ENCODE data around the gene ACTR8. TPM values are rescaled to one million over a fixed set of nuclear protein-coding genes. Genes with fewer than 3 reads are reported as not detected.

The ACTR8 gene
- total RNA-seq, 1 donor: 38.0 TPM

DNA sequence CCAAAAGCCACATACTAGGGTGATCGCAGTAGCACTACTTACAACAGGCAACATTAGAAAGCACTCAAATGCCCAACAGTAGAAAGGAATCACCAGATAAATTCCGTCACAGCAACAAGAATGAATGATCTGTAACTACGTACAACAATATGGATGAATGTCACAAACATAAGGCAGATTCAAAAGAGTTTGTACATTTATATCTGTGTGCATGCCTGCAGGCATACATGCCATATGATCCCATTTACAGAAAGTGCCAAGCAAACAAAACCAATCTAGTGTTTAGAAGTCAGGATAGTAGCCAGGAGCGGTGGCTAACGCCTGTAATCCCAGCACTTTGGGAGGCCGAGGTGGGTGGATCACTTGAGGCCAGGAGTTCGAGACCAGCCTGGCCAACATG, 32.0 kb downstream of the ACTR8 start:
- H3K4me3 ChIP-seq (ENCODE audit: low read depth, low read length): no peak overlapping the region
- TF ChIP-seq, protein P1, sequence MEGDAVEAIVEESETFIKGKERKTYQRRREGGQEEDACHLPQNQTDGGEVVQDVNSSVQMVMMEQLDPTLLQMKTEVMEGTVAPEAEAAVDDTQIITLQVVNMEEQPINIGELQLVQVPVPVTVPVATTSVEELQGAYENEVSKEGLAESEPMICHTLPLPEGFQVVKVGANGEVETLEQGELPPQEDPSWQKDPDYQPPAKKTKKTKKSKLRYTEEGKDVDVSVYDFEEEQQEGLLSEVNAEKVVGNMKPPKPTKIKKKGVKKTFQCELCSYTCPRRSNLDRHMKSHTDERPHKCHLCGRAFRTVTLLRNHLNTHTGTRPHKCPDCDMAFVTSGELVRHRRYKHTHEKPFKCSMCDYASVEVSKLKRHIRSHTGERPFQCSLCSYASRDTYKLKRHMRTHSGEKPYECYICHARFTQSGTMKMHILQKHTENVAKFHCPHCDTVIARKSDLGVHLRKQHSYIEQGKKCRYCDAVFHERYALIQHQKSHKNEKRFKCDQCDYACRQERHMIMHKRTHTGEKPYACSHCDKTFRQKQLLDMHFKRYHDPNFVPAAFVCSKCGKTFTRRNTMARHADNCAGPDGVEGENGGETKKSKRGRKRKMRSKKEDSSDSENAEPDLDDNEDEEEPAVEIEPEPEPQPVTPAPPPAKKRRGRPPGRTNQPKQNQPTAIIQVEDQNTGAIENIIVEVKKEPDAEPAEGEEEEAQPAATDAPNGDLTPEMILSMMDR (IDR thresholded peaks at IDR 0.05; ENCODE audit: insufficient read depth, low read depth, low read length): no peak
- DNase-seq (ENCODE audit: low read depth): no peak

DNA sequence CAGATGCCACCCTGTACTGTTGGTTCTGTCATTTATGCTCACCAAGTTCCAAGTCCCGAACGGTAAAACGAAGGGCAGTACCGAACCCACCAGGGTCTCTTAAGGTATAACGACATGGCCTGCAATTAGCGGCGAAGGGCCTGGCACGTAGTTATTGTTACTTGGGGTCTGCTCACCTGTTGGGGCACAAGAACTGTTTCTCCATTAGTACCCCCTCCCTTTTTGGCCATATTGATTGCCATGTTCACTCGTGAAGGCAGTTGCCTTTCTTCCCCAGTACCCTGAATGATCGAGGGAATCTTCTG, 35.1 kb downstream of the ACTR8 start:
- no peak overlapping the region for H3K4me3 ChIP-seq (ENCODE audit: low read depth, low read length)
- TF ChIP-seq, protein P1 (IDR thresholded peaks at IDR 0.05; ENCODE audit: insufficient read depth, low read depth, low read length): no peak
- DNase-seq (ENCODE audit: low read depth): no peak

DNA sequence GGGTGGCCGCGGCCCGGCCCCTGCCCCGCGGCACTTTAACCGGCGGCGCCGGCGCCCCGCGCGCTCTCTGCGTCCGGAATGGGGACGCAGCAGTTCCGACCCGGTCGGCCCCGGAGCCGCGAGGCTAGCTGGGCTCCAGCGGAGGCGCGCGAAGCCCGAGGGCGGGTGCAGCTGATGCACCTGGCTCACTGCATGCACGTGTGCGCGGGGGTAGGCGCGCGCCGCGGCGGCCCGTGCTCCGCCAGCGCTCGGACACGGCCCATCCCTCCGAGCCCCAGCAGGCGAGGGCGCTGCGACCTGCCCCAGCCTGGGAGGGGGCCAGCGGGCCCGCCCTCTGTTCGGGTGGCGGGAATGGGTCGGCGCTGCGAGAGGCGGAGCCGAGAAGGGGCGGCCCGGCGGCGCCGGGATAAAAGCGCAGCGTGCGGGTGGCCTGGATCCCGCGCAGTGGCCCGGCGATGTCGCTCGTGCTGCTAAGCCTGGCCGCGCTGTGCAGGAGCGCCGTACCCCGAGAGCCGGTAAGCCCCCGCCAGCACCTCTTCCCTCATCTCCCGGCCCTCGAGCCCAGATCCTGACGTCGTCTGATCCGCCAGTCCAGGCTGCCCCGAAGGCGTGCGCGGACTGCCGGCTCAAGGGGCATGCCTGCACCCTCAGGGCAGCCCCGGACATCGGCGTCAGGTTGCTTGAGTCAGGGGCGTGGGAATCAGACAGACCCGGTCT, 35.7 kb downstream of the ACTR8 start, which contains the start of the genes CHDH and IL17RB:
Gene CHDH, minus strand, starts transcription at position 286 of the 717 bp plus-strand sequence. CDS start 22,411 bp downstream, outside the sequence.
Gene IL17RB, plus strand, starts transcription at position 435 of the 717 bp plus-strand sequence. Its CDS starts 21 bp downstream, at position 456.
- peak within 1 kb of the TSS; percentile 56 for H3K4me3 ChIP-seq (ENCODE audit: low read depth, low read length)
- TF ChIP-seq, protein P1 (IDR thresholded peaks at IDR 0.05; ENCODE audit: insufficient read depth, low read depth, low read length): no peak
- DNase-seq (ENCODE audit: low read depth): no peak

DNA sequence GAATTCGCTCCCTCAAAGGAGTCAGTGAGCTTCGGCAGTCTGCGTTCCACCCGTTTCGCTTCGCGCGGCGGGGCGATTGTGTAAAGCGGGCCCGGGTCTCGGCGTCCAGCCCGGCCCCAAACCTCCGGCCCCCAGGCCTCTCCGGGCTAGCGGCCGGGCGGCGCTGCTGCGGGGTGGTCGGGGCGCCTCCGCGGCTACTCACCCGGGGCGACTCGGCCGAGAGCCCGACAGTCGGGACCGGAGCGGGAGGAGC, 36.1 kb downstream of the ACTR8 start:
- no peak for DNase-seq (ENCODE audit: low read depth)

DNA sequence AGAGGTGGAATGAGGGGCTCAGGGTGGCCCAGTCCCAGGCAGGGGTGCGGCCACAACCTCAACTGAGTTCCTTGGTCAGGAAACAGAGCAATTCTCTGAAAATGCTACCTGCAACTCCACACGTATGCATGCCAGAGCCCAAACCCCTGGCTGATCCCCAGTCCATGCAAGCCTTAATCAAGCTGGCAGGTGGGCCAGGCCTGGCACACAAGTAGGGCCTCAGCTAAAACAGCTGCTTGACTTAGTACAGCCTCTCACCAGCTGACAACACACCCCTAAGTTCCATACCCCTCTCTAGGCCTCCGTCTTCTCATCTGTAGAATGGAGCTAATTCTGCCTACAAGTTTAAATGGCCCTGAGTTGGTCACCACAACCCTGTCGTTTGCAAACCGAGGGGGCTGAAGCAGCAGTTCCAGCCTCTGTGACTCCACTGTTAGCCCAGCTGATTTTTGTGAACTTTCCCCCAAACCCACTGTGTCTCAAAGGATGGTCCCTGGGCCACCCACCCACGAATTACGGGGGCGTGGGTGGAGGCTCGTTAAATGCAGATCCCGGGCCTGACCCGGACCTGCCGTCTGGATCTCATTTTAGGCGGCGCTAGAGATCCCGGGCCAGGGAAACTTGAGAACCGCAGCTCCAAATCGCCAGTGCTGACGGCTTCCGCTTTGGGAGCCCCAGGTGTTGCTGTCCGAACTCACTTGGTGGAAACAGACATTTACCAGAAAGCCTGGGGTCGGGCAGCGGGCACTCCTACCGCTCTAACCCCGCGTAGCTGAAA, 36.7 kb downstream of the ACTR8 start:
- peak; percentile 40 for DNase-seq (ENCODE audit: low read depth)
- peak overlapping the region; percentile 56 for H3K4me3 ChIP-seq (ENCODE audit: low read depth, low read length)
- TF ChIP-seq, protein P1 (IDR thresholded peaks at IDR 0.05; ENCODE audit: insufficient read depth, low read depth, low read length): peak; percentile 24

More for the DNA sequence above, 36.1 kb downstream of the ACTR8 start:
- peak overlapping the region; percentile 56 for H3K4me3 ChIP-seq (ENCODE audit: low read depth, low read length)
- TF ChIP-seq, protein P1 (IDR thresholded peaks at IDR 0.05; ENCODE audit: insufficient read depth, low read depth, low read length): no peak

DNA sequence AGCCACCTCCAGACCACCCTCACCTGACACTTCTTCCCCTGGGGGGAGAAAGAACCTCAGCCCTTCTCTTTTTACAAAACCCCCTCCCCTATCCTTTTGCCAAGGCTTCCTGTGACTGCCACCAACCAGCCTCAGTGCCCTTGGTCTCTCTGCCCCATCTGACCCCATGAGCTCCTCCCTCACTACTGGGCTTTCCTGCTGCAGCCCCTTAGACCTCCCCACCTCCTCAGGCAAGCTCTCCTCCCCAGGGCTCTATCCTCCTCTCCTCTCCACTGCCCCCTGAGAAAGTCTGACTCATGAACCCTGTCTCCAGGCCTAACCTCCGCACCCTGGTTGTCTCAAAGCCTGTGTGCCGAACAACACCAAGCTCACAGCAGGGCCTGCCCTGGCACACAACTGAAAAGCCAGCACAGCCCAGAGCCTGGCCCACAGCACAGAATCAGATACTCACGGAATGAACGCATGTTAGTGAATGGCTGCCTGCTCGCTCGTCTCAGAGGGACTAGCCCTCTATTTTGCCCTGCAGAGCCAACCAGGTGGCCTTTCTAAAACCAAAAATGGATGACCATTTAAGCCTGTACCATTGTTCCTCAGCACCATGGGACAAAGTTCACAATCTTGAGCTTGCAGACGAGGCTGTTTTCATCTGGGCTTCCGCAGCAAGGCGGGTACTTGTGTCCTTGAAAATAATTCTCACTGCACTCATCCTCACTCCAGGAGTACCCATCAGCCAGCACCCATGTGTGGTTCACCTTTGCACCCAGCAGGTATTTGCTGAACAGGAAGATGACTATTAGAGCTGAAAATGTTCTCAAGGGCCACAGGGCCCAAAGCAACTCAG, 37.5 kb downstream of the ACTR8 start:
- no peak overlapping the region for H3K4me3 ChIP-seq (ENCODE audit: low read depth, low read length)
- no peak for DNase-seq (ENCODE audit: low read depth)
- TF ChIP-seq, protein P1 (IDR thresholded peaks at IDR 0.05; ENCODE audit: insufficient read depth, low read depth, low read length): no peak

Measured in fibroblast of villous mesenchyme (primary cell).